ENCODE results near the gene SNF8.

The SNF8 gene

DNA sequence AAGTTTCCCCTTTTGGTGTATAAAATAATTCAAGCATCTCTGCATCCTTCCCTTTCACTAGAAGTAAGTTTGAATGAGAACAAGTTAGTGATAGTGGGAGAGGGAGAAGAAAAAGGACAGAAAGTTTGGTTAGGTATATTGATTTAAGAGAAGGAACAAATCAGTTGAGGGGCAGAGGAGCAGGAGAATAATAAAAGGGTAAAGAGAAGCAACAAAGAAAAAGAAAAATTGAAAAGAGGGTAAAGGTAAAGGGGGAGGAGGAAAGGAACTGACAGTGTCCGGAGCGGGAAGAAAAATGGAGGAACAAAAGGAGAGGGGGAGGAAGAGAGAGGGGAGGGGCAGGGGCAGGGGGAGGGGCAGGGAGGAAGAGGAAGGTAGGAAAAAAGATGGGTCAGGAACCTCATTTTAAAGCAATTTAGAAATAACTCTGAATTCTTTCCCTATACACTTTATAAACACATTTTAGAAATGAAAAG, 46.3 kb upstream of the SNF8 start (continued):
- TF ChIP-seq RBAK (tag by site-specific recombination; IDR thresholded peaks at IDR 0.05) (no peak), PRDM1 (tag by site-specific recombination; IDR thresholded peaks at IDR 0.05) (peak; percentile 98), ZNF76 (tag by site-specific recombination; IDR thresholded peaks at IDR 0.05; ENCODE audit: borderline replicate concordance, low read depth) (no peak), GLIS1 (tag by site-specific recombination; IDR thresholded peaks at IDR 0.05) (no peak), ZNF600 (tag by site-specific recombination; IDR thresholded peaks at IDR 0.05) (0 out of 2 replicates have a peak, but pooled peaks have one; percentile 20), ZNF530 (tag by site-specific recombination; IDR thresholded peaks at IDR 0.05; ENCODE audit: low read depth) (no peak), ZNF394 (tag by site-specific recombination; IDR thresholded peaks at IDR 0.05; ENCODE audit: borderline replicate concordance) (no peak), ZNF202 (tag by site-specific recombination; IDR thresholded peaks at IDR 0.05; ENCODE audit: borderline replicate concordance) (no peak), ZNF830 (tag by site-specific recombination; IDR thresholded peaks at IDR 0.05; ENCODE audit: low read depth) (no peak), ZNF133 (tag by site-specific recombination; IDR thresholded peaks at IDR 0.05) (no peak), ZNF292 (tag by site-specific recombination; IDR thresholded peaks at IDR 0.05; ENCODE audit: borderline replicate concordance, low read depth) (no peak), ZNF768 (tag by site-specific recombination; IDR thresholded peaks at IDR 0.05) (no peak), ZNF146 (tag by site-specific recombination; IDR thresholded peaks at IDR 0.05) (no peak), KLF17 (tag by site-specific recombination; IDR thresholded peaks at IDR 0.05) (no peak), KLF1 (tag by site-specific recombination; IDR thresholded peaks at IDR 0.05) (no peak), SALL2 (tag by site-specific recombination; IDR thresholded peaks at IDR 0.05; ENCODE audit: borderline replicate concordance) (no peak), MZF1 (tag by site-specific recombination; IDR thresholded peaks at IDR 0.05; ENCODE audit: borderline replicate concordance) (no peak), SCRT1 (tag by site-specific recombination; IDR thresholded peaks at IDR 0.05; ENCODE audit: borderline replicate concordance) (no peak), ZSCAN23 (tag by site-specific recombination; IDR thresholded peaks at IDR 0.05) (no peak), ZNF398 (tag by site-specific recombination; IDR thresholded peaks at IDR 0.05) (peak; percentile 76), ZNF221 (tag by site-specific recombination; IDR thresholded peaks at IDR 0.05; ENCODE audit: borderline replicate concordance) (no peak), ZNF514 (tag by site-specific recombination; IDR thresholded peaks at IDR 0.05) (no peak), SP7 (tag by site-specific recombination; IDR thresholded peaks at IDR 0.05) (0 out of 2 replicates have a peak, but pooled peaks have one; percentile 25), ZNF274 (IDR thresholded peaks at IDR 0.05; ENCODE audit: low read length) (no peak), ZNF274 (tag by site-specific recombination; IDR thresholded peaks at IDR 0.05; ENCODE audit: borderline replicate concordance) (no peak), ZNF302 (tag by site-specific recombination; IDR thresholded peaks at IDR 0.05; ENCODE audit: low read depth) (no peak), ZSCAN30 (tag by site-specific recombination; IDR thresholded peaks at IDR 0.05) (no peak), BCL11B (tag by site-specific recombination; IDR thresholded peaks at IDR 0.05; ENCODE audit: low read depth) (no peak)
- TF ChIP-seq, protein P1, sequence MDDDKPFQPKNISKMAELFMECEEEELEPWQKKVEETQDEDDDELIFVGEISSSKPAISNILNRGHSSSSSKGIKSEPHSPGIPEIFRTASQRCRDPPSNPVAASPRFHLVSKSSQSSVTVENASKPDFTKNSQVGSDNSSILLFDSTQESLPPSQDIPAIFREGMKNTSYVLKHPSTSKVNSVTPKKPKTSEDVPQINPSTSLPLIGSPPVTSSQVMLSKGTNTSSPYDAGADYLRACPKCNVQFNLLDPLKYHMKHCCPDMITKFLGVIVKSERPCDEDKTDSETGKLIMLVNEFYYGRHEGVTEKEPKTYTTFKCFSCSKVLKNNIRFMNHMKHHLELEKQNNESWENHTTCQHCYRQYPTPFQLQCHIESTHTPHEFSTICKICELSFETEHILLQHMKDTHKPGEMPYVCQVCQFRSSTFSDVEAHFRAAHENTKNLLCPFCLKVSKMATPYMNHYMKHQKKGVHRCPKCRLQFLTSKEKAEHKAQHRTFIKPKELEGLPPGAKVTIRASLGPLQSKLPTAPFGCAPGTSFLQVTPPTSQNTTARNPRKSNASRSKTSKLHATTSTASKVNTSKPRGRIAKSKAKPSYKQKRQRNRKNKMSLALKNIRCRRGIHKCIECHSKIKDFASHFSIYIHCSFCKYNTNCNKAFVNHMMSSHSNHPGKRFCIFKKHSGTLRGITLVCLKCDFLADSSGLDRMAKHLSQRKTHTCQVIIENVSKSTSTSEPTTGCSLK (tag by site-specific recombination; IDR thresholded peaks at IDR 0.05): no peak
- TF ChIP-seq, protein P2, sequence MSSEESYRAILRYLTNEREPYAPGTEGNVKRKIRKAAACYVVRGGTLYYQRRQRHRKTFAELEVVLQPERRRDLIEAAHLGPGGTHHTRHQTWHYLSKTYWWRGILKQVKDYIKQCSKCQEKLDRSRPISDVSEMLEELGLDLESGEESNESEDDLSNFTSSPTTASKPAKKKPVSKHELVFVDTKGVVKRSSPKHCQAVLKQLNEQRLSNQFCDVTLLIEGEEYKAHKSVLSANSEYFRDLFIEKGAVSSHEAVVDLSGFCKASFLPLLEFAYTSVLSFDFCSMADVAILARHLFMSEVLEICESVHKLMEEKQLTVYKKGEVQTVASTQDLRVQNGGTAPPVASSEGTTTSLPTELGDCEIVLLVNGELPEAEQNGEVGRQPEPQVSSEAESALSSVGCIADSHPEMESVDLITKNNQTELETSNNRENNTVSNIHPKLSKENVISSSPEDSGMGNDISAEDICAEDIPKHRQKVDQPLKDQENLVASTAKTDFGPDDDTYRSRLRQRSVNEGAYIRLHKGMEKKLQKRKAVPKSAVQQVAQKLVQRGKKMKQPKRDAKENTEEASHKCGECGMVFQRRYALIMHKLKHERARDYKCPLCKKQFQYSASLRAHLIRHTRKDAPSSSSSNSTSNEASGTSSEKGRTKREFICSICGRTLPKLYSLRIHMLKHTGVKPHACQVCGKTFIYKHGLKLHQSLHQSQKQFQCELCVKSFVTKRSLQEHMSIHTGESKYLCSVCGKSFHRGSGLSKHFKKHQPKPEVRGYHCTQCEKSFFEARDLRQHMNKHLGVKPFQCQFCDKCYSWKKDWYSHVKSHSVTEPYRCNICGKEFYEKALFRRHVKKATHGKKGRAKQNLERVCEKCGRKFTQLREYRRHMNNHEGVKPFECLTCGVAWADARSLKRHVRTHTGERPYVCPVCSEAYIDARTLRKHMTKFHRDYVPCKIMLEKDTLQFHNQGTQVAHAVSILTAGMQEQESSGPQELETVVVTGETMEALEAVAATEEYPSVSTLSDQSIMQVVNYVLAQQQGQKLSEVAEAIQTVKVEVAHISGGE (tag by site-specific recombination; conservative IDR thresholded peaks at IDR 0.05; ENCODE audit: low read depth): peak; percentile 62
- TF ChIP-seq, protein P3, sequence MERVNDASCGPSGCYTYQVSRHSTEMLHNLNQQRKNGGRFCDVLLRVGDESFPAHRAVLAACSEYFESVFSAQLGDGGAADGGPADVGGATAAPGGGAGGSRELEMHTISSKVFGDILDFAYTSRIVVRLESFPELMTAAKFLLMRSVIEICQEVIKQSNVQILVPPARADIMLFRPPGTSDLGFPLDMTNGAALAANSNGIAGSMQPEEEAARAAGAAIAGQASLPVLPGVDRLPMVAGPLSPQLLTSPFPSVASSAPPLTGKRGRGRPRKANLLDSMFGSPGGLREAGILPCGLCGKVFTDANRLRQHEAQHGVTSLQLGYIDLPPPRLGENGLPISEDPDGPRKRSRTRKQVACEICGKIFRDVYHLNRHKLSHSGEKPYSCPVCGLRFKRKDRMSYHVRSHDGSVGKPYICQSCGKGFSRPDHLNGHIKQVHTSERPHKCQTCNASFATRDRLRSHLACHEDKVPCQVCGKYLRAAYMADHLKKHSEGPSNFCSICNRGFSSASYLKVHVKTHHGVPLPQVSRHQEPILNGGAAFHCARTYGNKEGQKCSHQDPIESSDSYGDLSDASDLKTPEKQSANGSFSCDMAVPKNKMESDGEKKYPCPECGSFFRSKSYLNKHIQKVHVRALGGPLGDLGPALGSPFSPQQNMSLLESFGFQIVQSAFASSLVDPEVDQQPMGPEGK (tag by site-specific recombination; IDR thresholded peaks at IDR 0.05): peak; percentile 46; the same call in 1 of the 2 replicates

All from HEK293 (cell line).